K562 (cell line): ENCODE measurements around the gene CEACAM18. TPM values are rescaled to one million over a fixed set of nuclear protein-coding genes. Genes with fewer than 3 reads are reported as not detected.

Experiments used
- ATAC-seq: fragments of 200-7000 bp; cut with Tn5 transposase; 3 replicates; pipeline ENCODE4 v1.9.1; 2020; ENCODE audit warnings: moderate library complexity
- BruUV-seq: library from RNA; stranded (reverse); fragments of 400-500 nt; replicated peaks from 2 replicates; lab custom pipeline; 2021; lab: Mats Ljungman, UMichigan
- CTCF ChIA-PET: fragments of 300-600 bp; formaldehyde crosslinking; extraction: SDS; loops from one replicate; lab custom pipeline; 2021; ENCODE audit warnings: low intra/inter-chr PET ratio; lab: Yijun Ruan, JAX
- POLR2A ChIA-PET: fragments of 300-600, 350-650 bp; sonication (Branson Sonifier 250); formaldehyde crosslinking; extraction: SDS; loops from one replicate; lab custom pipeline; 2021; ENCODE audit warnings: antibody characterized with exemption, inconsistent platforms; lab: Yijun Ruan, JAX
- DNase-seq, 4 experiments: peaks; one replicate each; pipeline versions ENCODE4 v3.0.0 to v3.0.0-alpha.2; 2011 to 2018; ENCODE audit warnings: low spot score in 3 of 4, mixed read lengths in 3 of 4; ENCODE audit errors: extremely low read depth in 1 of 4
- FAIRE-seq: peaks from 2 replicates; lab custom pipeline; 2011; peaks lifted over from hg19 to GRCh38; lab: Jason Lieb, UNC
- H2AFZ ChIP-seq: 2 replicates; pipeline ENCODE4 v1.6.0; 2011; ENCODE audit warnings: low read depth, low read length, control low read depth, inconsistent platforms
- H3K27ac ChIP-seq: fragments of 200-600 bp; 3 replicates; pipeline ENCODE4 v1.8.0; 2011; ENCODE audit warnings: low read depth, mild to moderate bottlenecking, control low read depth, inconsistent platforms, low read length, moderate library complexity, mixed read lengths; ENCODE audit errors: extremely low read depth
- H3K27me3 ChIP-seq, 2 experiments: fragments of 300-600 bp in 1 of 2; 2 replicates in 1 of 2; 3 replicates in 1 of 2; pipeline versions ENCODE4 v1.6.0 to v1.8.0; 2011; ENCODE audit warnings: inconsistent platforms in 2 of 2, low read length in 2 of 2, mild to moderate bottlenecking in 1 of 2, mixed read lengths in 1 of 2, moderate library complexity in 1 of 2; ENCODE audit not compliant: control insufficient read depth in 2 of 2, insufficient read depth in 2 of 2
- H3K36me3 ChIP-seq: fragments of 300-600 bp; 3 replicates; pipeline ENCODE4 v1.8.0; 2011; ENCODE audit warnings: mild to moderate bottlenecking, low read length, inconsistent platforms; ENCODE audit not compliant: control insufficient read depth, insufficient read depth
- H3K4me1 ChIP-seq, 2 experiments: fragments of 200-600 bp in 1 of 2; replicated peaks in 1 of 2; 2 replicates in 1 of 2; 3 replicates in 1 of 2; pipeline versions ENCODE4 v1.5.1 to v1.8.0; 2011; ENCODE audit warnings: inconsistent platforms in 2 of 2, low read length in 2 of 2, mild to moderate bottlenecking in 1 of 2, mixed read lengths in 1 of 2, moderate library complexity in 1 of 2; ENCODE audit not compliant: control insufficient read depth in 2 of 2, insufficient read depth in 2 of 2
- H3K4me2 ChIP-seq: 2 replicates; pipeline ENCODE4 v1.6.1; 2011; ENCODE audit warnings: low read length, control low read depth, inconsistent platforms, mixed read lengths; ENCODE audit not compliant: insufficient read depth
- H3K4me3 ChIP-seq: fragments of 200-600 bp; sonication (generic), shearing (Covaris generic); 2 replicates; pipeline ENCODE4 v1.5.1; 2016; ENCODE audit warnings: control low read depth, inconsistent platforms
- H3K79me2 ChIP-seq: fragments of 200-600 bp; 3 replicates; pipeline ENCODE4 v1.8.0; 2011; ENCODE audit warnings: low read length, inconsistent platforms; ENCODE audit not compliant: control insufficient read depth, insufficient read depth
- H3K9ac ChIP-seq, 2 experiments: 2 replicates each; pipeline versions ENCODE4 v1.6.0 to v1.6.1; 2011; ENCODE audit warnings: low read depth in 2 of 2, low read length in 2 of 2, control low read depth in 1 of 2, inconsistent platforms in 1 of 2, mild to moderate bottlenecking in 1 of 2, mixed read lengths in 1 of 2; ENCODE audit not compliant: insufficient read depth in 1 of 2
- H3K9me1 ChIP-seq: one replicate; pipeline ENCODE4 v1.6.0; 2011; ENCODE audit warnings: inconsistent platforms, mild to moderate bottlenecking, low read length, moderate library complexity; ENCODE audit not compliant: control insufficient read depth, insufficient read depth
- H3K9me3 ChIP-seq: replicated peaks from 2 replicates; pipeline ENCODE4 v1.5.1; 2011; ENCODE audit warnings: low read depth, low read length, inconsistent platforms; ENCODE audit not compliant: control insufficient read depth, insufficient read depth
- H4K20me1 ChIP-seq: replicated peaks from 2 replicates; pipeline ENCODE4 v1.6.1; 2011; ENCODE audit warnings: low read length, inconsistent platforms, mixed read lengths; ENCODE audit not compliant: control insufficient read depth, insufficient read depth
- CHCHD3 ChIP-seq: fragments of 250-450 bp; sonication (Bioruptor Pico); IDR thresholded peaks from 2 replicates; pipeline ENCODE4 v2.1.2; 2022; ENCODE audit warnings: mild to moderate bottlenecking
- FOXK2 ChIP-seq, 2 experiments: fragments of 450-650 bp; IDR thresholded peaks in 1 of 2; conservative IDR thresholded peaks in 1 of 2; 2 replicates each; pipeline ENCODE4 v1.6.1; 2016; ENCODE audit warnings: low read depth in 2 of 2, mild to moderate bottlenecking in 1 of 2
- HNRNPL ChIP-seq: fragments of 200-400 bp; formaldehyde crosslinking; IDR thresholded peaks from 2 replicates; pipeline ENCODE4 v1.6.1; 2017; ENCODE audit warnings: low read depth, mild to moderate bottlenecking, low read length
- MAFF ChIP-seq: IDR thresholded peaks from 2 replicates; pipeline ENCODE4 v1.6.1; 2012; ENCODE audit warnings: low read length, improper control_type of control experiment
- MCM5 ChIP-seq: fragments of 450-650 bp; IDR thresholded peaks from 2 replicates; pipeline ENCODE4 v1.6.1; 2016; ENCODE audit warnings: low read depth
- MCM7 ChIP-seq, 2 experiments: fragments of 450-650 bp; IDR thresholded peaks; 2 replicates each; pipeline ENCODE4 v1.6.1; 2016 to 2018
- MEIS2 ChIP-seq: fragments of 450-650 bp; IDR thresholded peaks from 2 replicates; pipeline ENCODE4 v1.6.1; 2014; ENCODE audit warnings: mild to moderate bottlenecking; ENCODE audit not compliant: partially characterized antibody
- MXD1 ChIP-seq: fragments of 250-450 bp; sonication (Bioruptor Pico); IDR thresholded peaks from 2 replicates; pipeline ENCODE4 v1.8.0; 2021; ENCODE audit warnings: borderline replicate concordance, mild to moderate bottlenecking, moderate library complexity; ENCODE audit not compliant: poor library complexity, severe bottlenecking
- MYBL2 ChIP-seq, 2 experiments: fragments of 450-650 bp in 1 of 2; sonication (generic) in 1 of 2; formaldehyde crosslinking in 1 of 2; IDR thresholded peaks; 2 replicates each; pipeline versions ENCODE4 v1.6.1 to v1.8.1; 2017 to 2022; ENCODE audit warnings: borderline replicate concordance in 1 of 2, inconsistent platforms in 1 of 2, low read depth in 1 of 2, mild to moderate bottlenecking in 1 of 2, missing genetic modification reagents in 1 of 2, moderate library complexity in 1 of 2
- NEUROD1 ChIP-seq: fragments of 150-350 bp; IDR thresholded peaks from 2 replicates; pipeline ENCODE4 v1.6.1; 2014; ENCODE audit warnings: borderline replicate concordance, low read length, low read depth; ENCODE audit not compliant: partially characterized antibody
- PRDM10 ChIP-seq: fragments of 450-650 bp; IDR thresholded peaks from 2 replicates; pipeline ENCODE4 v1.6.1; 2018; ENCODE audit not compliant: partially characterized antibody
- RAD21 ChIP-seq, 2 experiments: fragments of 250-450 bp in 1 of 2; fragments of 450-650 bp in 1 of 2; sonication (Bioruptor Pico) in 1 of 2; formaldehyde crosslinking in 1 of 2; IDR thresholded peaks in 1 of 2; conservative IDR thresholded peaks in 1 of 2; 2 replicates each; pipeline versions ENCODE4 v1.4.0 to v1.8.0; 2020 to 2022; ENCODE audit warnings: mild to moderate bottlenecking in 2 of 2, moderate library complexity in 1 of 2
- RBBP5 ChIP-seq: fragments of 200-600 bp; sonication (generic); IDR thresholded peaks from 2 replicates; pipeline ENCODE4 v1.6.1; 2012; ENCODE audit warnings: borderline replicate concordance, mild to moderate bottlenecking, low read length, control low read depth, inconsistent platforms; ENCODE audit not compliant: insufficient read depth, poor library complexity, severe bottlenecking
- RBM14 ChIP-seq: fragments of 200-400 bp; formaldehyde crosslinking; IDR thresholded peaks from 2 replicates; pipeline ENCODE4 v1.6.1; 2018; ENCODE audit warnings: low read depth, mild to moderate bottlenecking, low read length, moderate library complexity, borderline replicate concordance; ENCODE audit not compliant: insufficient read depth
- SMARCB1 ChIP-seq: IDR thresholded peaks from 2 replicates; pipeline ENCODE4 v1.6.1; 2011; ENCODE audit warnings: improper control_type of control experiment, low read depth; ENCODE audit not compliant: insufficient read length
- SUPT5H ChIP-seq: fragments of 450-650 bp; IDR thresholded peaks from 2 replicates; pipeline ENCODE4 v1.6.1; 2016
- ZNF263 ChIP-seq: sonication (generic); formaldehyde crosslinking; IDR thresholded peaks from 2 replicates; pipeline ENCODE4 v1.8.0; 2022; ENCODE audit warnings: mild to moderate bottlenecking, missing genetic modification reagents, borderline replicate concordance
- ZNF316 ChIP-seq: fragments of 450-650 bp; IDR thresholded peaks from 2 replicates; pipeline ENCODE4 v1.6.1; 2016
- WGBS: fragments of 100-300 bp; shearing (Covaris generic); methylation state at CpG from one replicate; pipeline ENCODE4 v1.1.6; 2016; ENCODE audit warnings: low coverage, mixed read lengths; ENCODE audit not compliant: insufficient coverage; ENCODE audit errors: missing lambda C conversion rate; 5-methylcytosine and 5-hydroxymethylcytosine counted together
- in situ Hi-C: fragments of 300-500 bp; cut with MboI; formaldehyde crosslinking; loops from 4 replicates; pipeline ENCODE4 v1.15.0; 2018; ENCODE audit warnings: inconsistent platforms, mixed read lengths
- intact Hi-C: fragments of 100-400 bp; cut with micrococcal nuclease; formaldehyde crosslinking; loops from 2 replicates; pipeline ENCODE4 v1.14.2; 2022
- polyA plus RNA-seq, 8 experiments: library from polyadenylated mRNA; depleted of rRNA in 4 of 8; stranded (reverse) in 5 of 8; unstranded in 3 of 8; fragments of >200 nt; fragmentation: Nextera tagmentation in 2 of 8; fragmentation: Illumina TruSeq in 1 of 8; extraction: Ambion mirVana in 2 of 8; extraction: Trizol in 1 of 8; gene quantifications; 2 replicates each; pipeline versions ENCODE4 v1.2.1 to v1.2.3, GENCODE V29; 2011 to 2014; ENCODE audit warnings: inconsistent platforms in 1 of 8, missing spikeins in 1 of 8
- total RNA-seq, 7 experiments: library from RNA; depleted of rRNA in 6 of 7; stranded (reverse); fragments of >200 nt in 6 of 7; fragmentation: Illumina TruSeq in 2 of 7; extraction: Trizol in 2 of 7; gene quantifications; 2 replicates each; pipeline versions ENCODE4 v1.2.1 to v1.2.3, GENCODE V29; 2011 to 2021; ENCODE audit warnings: low replicate concordance in 1 of 7

CEACAM18 gene
- total and polyA plus RNA-seq, 9 of the 15 experiments (the other 6 are each of a cell fraction or from before 2014, with no cell fraction given): 0.08 to 0.24 (median 0.15) TPM; not detected in 3

- TF ChIP-seq SUPT5H (no peak), ZNF316 (peak; percentile 60), ZNF263 (CRISPR knock-in tag) (no peak), MAFF (peak; percentile 25; the same call in 1 of the 2 replicates), PRDM10 (no peak)
These were observed 43.0 kb downstream of the CEACAM18 start (continued) for GRCh38 chr19:51521357-51521756.

GRCh38 chr19:51521781-51522180 lies 43.4 kb downstream of the CEACAM18 start:
- DNase-seq: no peak
- WGBS: 79% methylated on average over 2 of the region's 2 CpGs
- TF ChIP-seq SMARCB1 (no peak), RAD21 (CRISPR knock-in tag; conservative IDR thresholded peaks at IDR 0.05 in 1 of 2, IDR thresholded peaks at IDR 0.05 in 1 of 2) (no peak), HNRNPL (no peak), MYBL2 (IDR thresholded peaks at IDR 0.05; ENCODE audit: low read depth) (no peak), MYBL2 (CRISPR knock-in tag; IDR thresholded peaks at IDR 0.05; ENCODE audit: borderline replicate concordance) (no peak), FOXK2 (conservative IDR thresholded peaks at IDR 0.05 in 1 of 2, IDR thresholded peaks at IDR 0.05 in 1 of 2; ENCODE audit: low read depth in 2 of 2) (no peak), RBM14 (no peak), MXD1 (no peak), NEUROD1 (no peak), MCM5 (no peak), MCM7 (IDR thresholded peaks at IDR 0.05) (no peak), RBBP5 (no peak), MEIS2 (no peak), CHCHD3 (CRISPR knock-in tag) (no peak)

More at GRCh38 chr19:51521781-51522180, 43.4 kb downstream of the CEACAM18 start:
- no peak overlapping the region for H3K4me2 ChIP-seq
- ATAC-seq (no peak), FAIRE-seq (no peak)
- no peak overlapping the region for H3K4me3 ChIP-seq
- ChIA-PET CTCF (no interaction called here), POLR2A (interaction anchor here (0.9 to 2.0 kb wide), 2 partner anchors 16 to 26 kb away, joined by 3 to 9 read pairs; no protein-coding TSS in a partner anchor)
- H2AFZ ChIP-seq: no peak overlapping the region
- no TSS peak for BruUV-seq
- H3K4me1 ChIP-seq: peaks cover 23 to 33% of the 10 kb centered on the region in 2 experiments
- intact Hi-C loops (no loop called here), in situ Hi-C loops (no loop called here)
- H3K9ac ChIP-seq: no peak overlapping the region
- no peaks in the 10 kb centered on the region for H3K79me2 ChIP-seq
- peaks cover 9% of the 10 kb centered on the region; the same call in 1 of the 2 replicates for H3K9me3 ChIP-seq
- no peak overlapping the region for H3K27ac ChIP-seq
- H3K9me1 ChIP-seq: no peaks in the 10 kb centered on the region
- 0 out of 3 replicates have a peak, but pooled peaks cover 2% of the 10 kb centered on the region for H3K36me3 ChIP-seq
- no peaks in the 10 kb centered on the region for H3K27me3 ChIP-seq
- H4K20me1 ChIP-seq: no peaks in the 10 kb centered on the region
